HepG2 (cell line): ENCODE results near the gene CSTB. TPM values are rescaled to one million over a fixed set of nuclear protein-coding genes. Genes with fewer than 3 reads are reported as not detected.
A peak's percentile ranks its signal among the peaks of the same experiment; 100 is the strongest.

Experiments used
- AGO2 ChIP-seq: fragments of 200-400 bp; formaldehyde crosslinking; optimal IDR thresholded peaks from 2 replicates; pipeline ENCODE3; 2017; ENCODE audit warnings: mild to moderate bottlenecking, low read depth, low read length, moderate library complexity
- BCL6 ChIP-seq: IDR thresholded peaks from 2 replicates; pipeline ENCODE4 v1.6.1; 2016; ENCODE audit warnings: missing genetic modification reagents, missing compliant biosample characterization
- CENPT ChIP-seq: sonication (generic); formaldehyde crosslinking; IDR thresholded peaks from 2 replicates; pipeline ENCODE4 v1.8.0; 2022; ENCODE audit warnings: low read depth, mild to moderate bottlenecking, moderate library complexity, missing genetic modification reagents
- ETV6 ChIP-seq: sonication (generic); formaldehyde crosslinking; conservative IDR thresholded peaks from 2 replicates; pipeline ENCODE4 v1.4.0; 2020; ENCODE audit warnings: missing genetic modification reagents
- FOXK1 ChIP-seq: sonication (generic); formaldehyde crosslinking; IDR thresholded peaks from 2 replicates; pipeline ENCODE4 v1.4.0; 2020; ENCODE audit warnings: low read depth, missing genetic modification reagents, borderline replicate concordance
- JDP2 ChIP-seq: sonication (generic); formaldehyde crosslinking; IDR thresholded peaks from 2 replicates; pipeline ENCODE4 v1.8.1; 2022; ENCODE audit warnings: missing genetic modification reagents, borderline replicate concordance
- KDM1A ChIP-seq: IDR thresholded peaks from 2 replicates; pipeline ENCODE4 v1.6.1; 2016; ENCODE audit warnings: missing compliant biosample characterization
- MAZ ChIP-seq, 2 experiments: sonication (generic) in 1 of 2; formaldehyde crosslinking in 1 of 2; IDR thresholded peaks; 2 replicates each; pipeline versions ENCODE4 v1.5.0 to v1.6.1; 2012 to 2020; ENCODE audit warnings: low read depth in 2 of 2, mild to moderate bottlenecking in 2 of 2, borderline replicate concordance in 1 of 2, improper control_type of control experiment in 1 of 2, low read length in 1 of 2, missing genetic modification reagents in 1 of 2, moderate library complexity in 1 of 2
- NCOA2 ChIP-seq: sonication (generic); formaldehyde crosslinking; IDR thresholded peaks from 2 replicates; pipeline ENCODE4 v1.8.0; 2022; ENCODE audit warnings: inconsistent platforms
- RBM22 ChIP-seq: fragments of 200-400 bp; formaldehyde crosslinking; optimal IDR thresholded peaks from 2 replicates; pipeline ENCODE3; 2017; ENCODE audit warnings: mild to moderate bottlenecking, low read length, moderate library complexity
- SCMH1 ChIP-seq: sonication (generic); formaldehyde crosslinking; IDR thresholded peaks from 2 replicates; pipeline ENCODE4 v1.9.0; 2021; ENCODE audit warnings: missing genetic modification reagents, mild to moderate bottlenecking, borderline replicate concordance
- TEAD3 ChIP-seq: optimal IDR thresholded peaks from 2 replicates; pipeline ENCODE3; 2016; ENCODE audit warnings: borderline replicate concordance
- ZBTB38 ChIP-seq: sonication (generic); formaldehyde crosslinking; IDR thresholded peaks from 2 replicates; pipeline ENCODE4 v1.5.1; 2020; ENCODE audit warnings: mild to moderate bottlenecking, missing genetic modification reagents
- ZNF296 ChIP-seq: sonication (generic); formaldehyde crosslinking; conservative IDR thresholded peaks from 2 replicates; pipeline ENCODE4 v1.5.0; 2020; ENCODE audit warnings: mild to moderate bottlenecking, missing genetic modification reagents
- ZNF3 ChIP-seq: IDR thresholded peaks from 2 replicates; pipeline ENCODE4 v1.7.0; 2017; ENCODE audit warnings: inconsistent platforms
- ZNF337 ChIP-seq: sonication (generic); formaldehyde crosslinking; IDR thresholded peaks from 2 replicates; pipeline ENCODE4 v1.5.1; 2020; ENCODE audit warnings: missing genetic modification reagents, low read depth, mild to moderate bottlenecking, borderline replicate concordance
- ZNF629 ChIP-seq: sonication (generic); formaldehyde crosslinking; conservative IDR thresholded peaks from 2 replicates; pipeline ENCODE4 v1.5.0; 2020; ENCODE audit warnings: missing genetic modification reagents
- ZNF710 ChIP-seq: sonication (generic); formaldehyde crosslinking; IDR thresholded peaks from 2 replicates; pipeline ENCODE4 v1.5.0; 2020; ENCODE audit warnings: mild to moderate bottlenecking, missing genetic modification reagents, borderline replicate concordance
- ZNF776 ChIP-seq: sonication (generic); formaldehyde crosslinking; IDR thresholded peaks from 2 replicates; pipeline ENCODE4 v1.4.0; 2020; ENCODE audit warnings: mild to moderate bottlenecking, missing genetic modification reagents
- ZNF777 ChIP-seq: sonication (generic); formaldehyde crosslinking; IDR thresholded peaks from 2 replicates; pipeline ENCODE4 v1.4.0; 2020; ENCODE audit warnings: missing genetic modification reagents
- ZNF780A ChIP-seq: sonication (generic); formaldehyde crosslinking; IDR thresholded peaks from 2 replicates; pipeline ENCODE4 v1.8.0; 2022; ENCODE audit warnings: mild to moderate bottlenecking, missing genetic modification reagents, moderate library complexity
- polyA plus RNA-seq, 8 experiments: library from polyadenylated mRNA; depleted of rRNA in 3 of 8; stranded (reverse) in 7 of 8; unstranded in 1 of 8; fragments of >200 nt; fragmentation: Illumina TruSeq in 4 of 8; extraction: Trizol in 4 of 8; gene quantifications; 2 replicates each; pipeline versions ENCODE4 v1.2.1 to v1.2.3, GENCODE V29; 2011 to 2016; ENCODE audit warnings: low read depth in 4 of 8, missing spikeins in 1 of 8, mixed read lengths in 1 of 8; ENCODE audit not compliant: insufficient read depth in 1 of 8
- total RNA-seq, 5 experiments: library from RNA; depleted of rRNA; stranded (reverse); fragments of >200 nt; fragmentation: Illumina TruSeq; extraction: Trizol; gene quantifications; 2 replicates each; pipeline ENCODE4 v1.2.3, GENCODE V29; 2016; ENCODE audit warnings: low read depth in 1 of 5
- TF ChIP-seq, protein P1 (sequence below): IDR thresholded peaks from 2 replicates; pipeline ENCODE4 v1.6.1; 2016; ENCODE audit warnings: missing compliant biosample characterization, missing genetic modification reagents, borderline replicate concordance
- TF ChIP-seq, protein P2 (sequence below): sonication (generic); formaldehyde crosslinking; IDR thresholded peaks from 2 replicates; pipeline ENCODE4 v1.4.0; 2020; ENCODE audit warnings: missing genetic modification reagents

CSTB gene
- total and polyA plus RNA-seq, 2 of the 13 experiments (the other 11 are each of a cell fraction or from before 2014, with no cell fraction given): 11.7 to 94.1 TPM

DNA sequence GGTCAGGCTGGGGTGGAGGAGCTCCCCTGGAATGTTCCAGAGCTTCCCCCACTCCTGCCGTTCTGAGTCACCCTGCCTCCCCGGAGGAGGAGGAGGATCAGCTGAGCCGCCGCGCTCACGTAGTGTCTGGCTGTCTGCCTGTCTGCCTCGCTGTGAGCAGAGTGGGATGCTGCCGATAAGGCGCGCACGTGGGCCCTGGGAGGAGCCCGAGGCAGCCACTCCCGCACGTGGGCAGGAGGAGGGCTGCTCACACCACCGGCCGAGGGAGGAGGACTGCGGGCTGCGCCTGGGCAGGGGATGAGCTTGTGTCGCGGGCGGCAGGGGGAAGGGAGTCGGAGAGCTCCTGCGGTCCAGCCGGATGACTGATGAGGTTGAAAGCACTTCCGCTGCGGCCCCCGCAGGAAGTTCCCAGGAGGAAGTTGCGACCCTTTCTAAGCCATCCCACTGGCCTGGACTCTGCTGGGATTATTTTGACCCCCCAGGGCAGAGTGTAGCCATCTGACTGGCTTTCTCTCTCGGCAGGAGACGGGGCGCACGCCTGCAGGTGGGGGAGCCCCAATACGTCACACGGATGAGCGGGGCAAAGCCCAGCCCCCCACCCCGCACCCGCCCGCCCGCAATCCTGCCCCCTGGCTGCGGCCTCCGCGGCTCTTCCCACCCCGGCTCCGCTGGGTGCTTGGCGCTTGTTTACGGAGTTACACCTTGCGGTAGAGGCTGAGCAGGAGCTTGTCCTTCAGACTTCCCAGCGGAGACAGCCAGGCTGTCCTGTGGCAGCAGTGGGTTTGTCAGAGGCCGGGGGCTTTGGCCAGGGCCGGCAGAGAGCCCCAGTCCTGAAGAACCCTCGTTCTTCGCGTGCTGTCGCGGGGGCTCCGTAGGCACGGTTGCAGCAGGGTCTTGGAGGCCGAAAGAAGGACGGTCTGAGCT is 47.4 kb downstream of the CSTB start (continued):
- TF ChIP-seq FOXK1 (CRISPR knock-in tag) (peak; percentile 43; the same call in 1 of the 2 replicates), ZNF776 (CRISPR knock-in tag) (peak; percentile 91), KDM1A (CRISPR knock-in tag) (peak; percentile 84; the same call in 1 of the 2 replicates), RBM22 (peak; percentile 67), ZNF296 (no peak), JDP2 (no peak; the same call in 1 of the 2 replicates), ZNF780A (CRISPR knock-in tag) (no peak), NCOA2 (CRISPR knock-in tag) (peak; percentile 64), SCMH1 (CRISPR knock-in tag) (no peak), ETV6 (CRISPR knock-in tag) (no peak; the same call in 1 of the 2 replicates), ZNF777 (CRISPR knock-in tag) (peak; percentile 42), ZNF3 (CRISPR knock-in tag) (no peak), ZNF629 (CRISPR knock-in tag) (0 out of 2 replicates have a peak, but pooled peaks have one; percentile 37), ZNF337 (CRISPR knock-in tag) (no peak), ZBTB38 (CRISPR knock-in tag) (peak; percentile 86), CENPT (CRISPR knock-in tag) (0 out of 2 replicates have a peak, but pooled peaks have one; percentile 73), TEAD3 (CRISPR knock-in tag) (peak; percentile 75), MAZ (IDR thresholded peaks at IDR 0.05; ENCODE audit: borderline replicate concordance, low read depth, low read length) (peak; percentile 71; the same call in 1 of the 2 replicates), MAZ (CRISPR knock-in tag; IDR thresholded peaks at IDR 0.05; ENCODE audit: low read depth) (peak; percentile 85), BCL6 (peak; percentile 47), ZNF710 (CRISPR knock-in tag) (peak; percentile 60), AGO2 (peak; percentile 30)
- TF ChIP-seq, protein P1, sequence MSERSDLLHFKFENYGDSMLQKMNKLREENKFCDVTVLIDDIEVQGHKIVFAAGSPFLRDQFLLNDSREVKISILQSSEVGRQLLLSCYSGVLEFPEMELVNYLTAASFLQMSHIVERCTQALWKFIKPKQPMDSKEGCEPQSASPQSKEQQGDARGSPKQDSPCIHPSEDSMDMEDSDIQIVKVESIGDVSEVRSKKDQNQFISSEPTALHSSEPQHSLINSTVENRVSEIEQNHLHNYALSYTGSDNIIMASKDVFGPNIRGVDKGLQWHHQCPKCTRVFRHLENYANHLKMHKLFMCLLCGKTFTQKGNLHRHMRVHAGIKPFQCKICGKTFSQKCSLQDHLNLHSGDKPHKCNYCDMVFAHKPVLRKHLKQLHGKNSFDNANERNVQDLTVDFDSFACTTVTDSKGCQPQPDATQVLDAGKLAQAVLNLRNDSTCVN (CRISPR knock-in tag): peak; percentile 82; the same call in 1 of the 2 replicates
- TF ChIP-seq, protein P2, sequence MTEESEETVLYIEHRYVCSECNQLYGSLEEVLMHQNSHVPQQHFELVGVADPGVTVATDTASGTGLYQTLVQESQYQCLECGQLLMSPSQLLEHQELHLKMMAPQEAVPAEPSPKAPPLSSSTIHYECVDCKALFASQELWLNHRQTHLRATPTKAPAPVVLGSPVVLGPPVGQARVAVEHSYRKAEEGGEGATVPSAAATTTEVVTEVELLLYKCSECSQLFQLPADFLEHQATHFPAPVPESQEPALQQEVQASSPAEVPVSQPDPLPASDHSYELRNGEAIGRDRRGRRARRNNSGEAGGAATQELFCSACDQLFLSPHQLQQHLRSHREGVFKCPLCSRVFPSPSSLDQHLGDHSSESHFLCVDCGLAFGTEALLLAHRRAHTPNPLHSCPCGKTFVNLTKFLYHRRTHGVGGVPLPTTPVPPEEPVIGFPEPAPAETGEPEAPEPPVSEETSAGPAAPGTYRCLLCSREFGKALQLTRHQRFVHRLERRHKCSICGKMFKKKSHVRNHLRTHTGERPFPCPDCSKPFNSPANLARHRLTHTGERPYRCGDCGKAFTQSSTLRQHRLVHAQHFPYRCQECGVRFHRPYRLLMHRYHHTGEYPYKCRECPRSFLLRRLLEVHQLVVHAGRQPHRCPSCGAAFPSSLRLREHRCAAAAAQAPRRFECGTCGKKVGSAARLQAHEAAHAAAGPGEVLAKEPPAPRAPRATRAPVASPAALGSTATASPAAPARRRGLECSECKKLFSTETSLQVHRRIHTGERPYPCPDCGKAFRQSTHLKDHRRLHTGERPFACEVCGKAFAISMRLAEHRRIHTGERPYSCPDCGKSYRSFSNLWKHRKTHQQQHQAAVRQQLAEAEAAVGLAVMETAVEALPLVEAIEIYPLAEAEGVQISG: peak; percentile 94
